ENCODE results near the gene ABI1.

Gene ABI1

DNA sequence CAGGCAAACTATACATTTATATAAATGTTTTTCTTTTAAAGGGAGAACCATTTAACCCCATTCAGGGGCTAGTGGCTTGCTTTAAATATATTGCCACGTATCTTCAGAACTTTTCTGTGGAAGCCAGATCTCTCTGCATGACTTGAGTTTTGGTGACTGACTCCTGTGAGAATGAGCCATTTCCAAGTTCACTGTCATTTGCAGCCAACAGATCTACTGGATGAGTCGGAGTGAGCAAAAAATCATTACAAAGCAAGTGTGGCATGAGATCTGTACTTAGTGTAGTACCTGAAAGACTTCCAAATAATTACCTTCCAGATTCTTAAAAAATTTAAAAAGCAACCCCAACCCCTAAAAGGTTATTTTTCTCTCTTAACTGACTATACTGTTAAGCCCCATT, 117.7 kb downstream of the ABI1 start:
- Mint-ChIP-seq H3K9me3 (no peaks in the 10 kb centered on the region), H3K27me3 (no peaks in the 10 kb centered on the region), H3K4me3 (no peak overlapping the region), H3K36me3 (ENCODE audit: low read depth) (peaks cover 91% of the 10 kb centered on the region), H3K4me1 (ENCODE audit: low read depth) (peaks cover 44% of the 10 kb centered on the region), H3K27ac (peak overlapping the region; percentile 73)
- intact Hi-C loops (cut with micrococcal nuclease): no loop called here

GRCh38 chr10:26741368-26741767, 119.4 kb downstream of the ABI1 start:
- Mint-ChIP-seq H3K27ac (no peak overlapping the region), H3K9me3 (no peaks in the 10 kb centered on the region), H3K36me3 (ENCODE audit: low read depth) (peaks cover 85% of the 10 kb centered on the region), H3K4me3 (no peak overlapping the region), H3K27me3 (no peaks in the 10 kb centered on the region), H3K4me1 (ENCODE audit: low read depth) (peaks cover 49% of the 10 kb centered on the region)
- intact Hi-C loops (cut with micrococcal nuclease): no loop called here

GRCh38 chr10:26739071-26739631, 121.6 kb downstream of the ABI1 start:
- Mint-ChIP-seq H3K4me1 (ENCODE audit: low read depth) (peaks cover 56% of the 10 kb centered on the region), H3K27ac (peak overlapping the region; percentile 89), H3K9me3 (no peaks in the 10 kb centered on the region), H3K36me3 (ENCODE audit: low read depth) (peaks cover 87% of the 10 kb centered on the region), H3K4me3 (no peak overlapping the region), H3K27me3 (no peaks in the 10 kb centered on the region)
- intact Hi-C loops (cut with micrococcal nuclease): loop anchor here (5.0 kb wide), 1 partner anchor 43 kb away; no protein-coding TSS in a partner anchor

DNA sequence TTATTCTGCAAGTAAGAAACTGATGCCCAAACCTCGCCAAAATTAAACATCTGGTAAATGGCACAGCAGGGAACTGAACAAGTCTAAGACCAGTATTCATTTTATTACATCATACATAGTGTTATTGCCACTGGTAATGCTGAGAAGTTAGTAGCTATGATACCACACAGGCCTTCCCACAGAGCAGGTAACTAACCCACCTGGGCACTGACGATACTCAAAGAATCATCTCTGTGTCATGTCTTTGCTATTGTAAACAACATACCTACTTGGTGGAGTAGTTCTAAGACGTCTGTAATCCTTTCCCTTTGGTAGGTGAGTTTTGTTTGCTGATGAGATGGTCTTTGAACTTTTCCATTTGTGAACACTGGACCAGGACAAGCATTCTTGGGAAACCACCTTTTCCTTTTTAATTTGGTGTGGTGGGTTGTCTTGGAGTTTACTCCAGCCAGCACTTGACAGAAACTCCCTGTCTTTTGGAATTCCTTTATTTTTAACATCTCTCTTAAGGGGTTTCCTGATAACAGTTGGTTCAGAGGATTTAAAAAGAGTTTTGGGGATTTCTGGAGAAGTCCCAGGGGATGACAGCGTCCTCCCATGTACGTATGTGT, 122.4 kb downstream of the ABI1 start:
- Mint-ChIP-seq H3K27ac (peak overlapping the region; percentile 89), H3K4me3 (no peak overlapping the region), H3K36me3 (ENCODE audit: low read depth) (peaks cover 87% of the 10 kb centered on the region), H3K4me1 (ENCODE audit: low read depth) (peaks cover 49% of the 10 kb centered on the region), H3K27me3 (no peaks in the 10 kb centered on the region), H3K9me3 (no peaks in the 10 kb centered on the region)
- intact Hi-C loops (cut with micrococcal nuclease): loop anchor here (5.0 kb wide), 1 partner anchor 44 kb away; no protein-coding TSS in a partner anchor

DNA sequence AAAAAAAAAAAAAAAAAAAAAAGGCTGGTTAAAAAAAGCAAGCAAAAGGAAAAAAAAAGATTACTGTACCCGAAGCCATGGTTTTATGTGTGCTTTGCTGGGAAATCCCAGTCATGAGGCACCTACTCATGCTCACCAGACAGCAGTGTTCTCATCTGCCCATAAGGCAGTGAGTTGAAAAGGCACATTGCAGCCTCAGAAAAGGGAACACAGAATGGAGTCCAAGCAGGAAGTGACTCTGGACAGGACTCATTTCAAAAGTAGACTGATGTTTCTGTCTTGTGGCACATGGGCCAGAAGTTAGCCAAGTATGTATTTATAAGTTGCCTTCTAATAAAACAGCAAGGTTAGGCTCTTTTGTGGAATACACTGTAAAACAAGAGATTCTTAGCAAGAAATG, 123.0 kb downstream of the ABI1 start:
- intact Hi-C loops (cut with micrococcal nuclease): loop anchor here (1.0 to 5.0 kb wide), 2 partner anchors 45 to 123 kb away; partner anchors contain the start of gene ABI1
- Mint-ChIP-seq H3K27me3 (no peaks in the 10 kb centered on the region), H3K4me1 (ENCODE audit: low read depth) (peaks cover 42% of the 10 kb centered on the region), H3K27ac (peak overlapping the region; percentile 89), H3K9me3 (no peaks in the 10 kb centered on the region), H3K36me3 (ENCODE audit: low read depth) (peaks cover 87% of the 10 kb centered on the region), H3K4me3 (no peak overlapping the region)

DNA sequence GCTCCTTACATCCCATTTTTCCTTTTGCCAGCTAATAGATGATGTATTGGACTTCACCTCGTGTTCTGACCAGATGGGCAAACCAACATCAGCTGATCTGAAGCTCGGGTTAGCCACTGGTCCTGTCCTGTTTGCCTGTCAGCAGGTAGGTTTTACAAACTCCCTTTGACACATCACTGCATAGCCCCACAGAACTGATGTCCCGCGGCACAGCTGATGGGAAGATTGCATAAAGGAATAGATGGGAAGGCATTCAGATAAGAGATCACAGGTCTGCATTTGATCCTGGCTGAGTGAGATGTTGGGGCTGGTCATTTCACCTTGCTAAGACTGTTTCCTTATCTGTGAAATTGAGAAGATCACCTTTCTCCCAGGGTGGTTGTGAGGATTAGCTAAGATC, 125.3 kb downstream of the ABI1 start:
- Mint-ChIP-seq H3K36me3 (ENCODE audit: low read depth) (peaks cover 85% of the 10 kb centered on the region), H3K4me1 (ENCODE audit: low read depth) (peaks cover 34% of the 10 kb centered on the region), H3K4me3 (no peak overlapping the region), H3K9me3 (no peaks in the 10 kb centered on the region), H3K27ac (peak overlapping the region; percentile 89), H3K27me3 (no peaks in the 10 kb centered on the region)
- intact Hi-C loops (cut with micrococcal nuclease): loop anchor here (5.0 kb wide), 1 partner anchor 47 kb away; no protein-coding TSS in a partner anchor

DNA sequence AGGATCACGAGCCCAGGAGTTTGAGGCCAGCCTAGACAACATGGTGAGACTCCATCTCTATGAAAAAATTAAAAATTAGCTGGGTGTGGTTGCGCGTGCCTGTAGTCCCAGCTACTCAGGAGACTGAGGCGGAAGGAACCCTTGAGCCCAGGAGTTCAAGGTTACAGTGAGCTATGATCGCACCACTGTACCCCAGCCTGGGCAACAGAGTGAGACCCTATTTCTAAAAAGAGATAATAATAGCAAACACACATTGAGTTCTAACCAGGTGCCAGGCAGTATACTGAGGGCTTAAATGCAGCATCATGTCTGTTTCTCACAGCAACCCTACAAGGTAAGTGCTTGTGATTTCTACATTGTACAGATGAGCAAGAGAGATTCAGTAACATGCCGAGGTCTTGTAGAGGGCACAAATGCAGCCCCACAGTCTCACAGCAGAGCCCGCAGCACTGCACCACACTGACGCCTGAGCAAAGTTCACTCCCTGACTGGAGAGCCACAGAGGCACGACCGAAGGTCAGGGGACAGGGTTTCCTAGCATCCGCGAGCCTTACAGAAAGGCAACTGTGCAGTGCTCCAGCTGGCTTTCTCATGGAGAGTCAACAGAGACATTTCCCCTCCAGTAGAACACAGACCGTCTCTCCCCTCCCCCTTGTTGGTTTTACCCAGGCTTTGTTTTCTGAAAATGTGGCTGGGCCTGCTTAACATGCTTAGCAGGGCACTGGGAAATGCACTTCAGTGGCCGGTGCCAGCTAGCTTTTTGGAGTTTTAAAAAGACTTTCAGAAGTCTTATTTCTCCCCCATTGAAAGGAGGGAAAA, 126.8 kb downstream of the ABI1 start:
- Mint-ChIP-seq H3K27me3 (no peaks in the 10 kb centered on the region), H3K27ac (peak overlapping the region; percentile 89), H3K4me1 (ENCODE audit: low read depth) (peaks cover 35% of the 10 kb centered on the region), H3K36me3 (ENCODE audit: low read depth) (peaks cover 86% of the 10 kb centered on the region), H3K4me3 (no peak overlapping the region), H3K9me3 (no peaks in the 10 kb centered on the region)
- intact Hi-C loops (cut with micrococcal nuclease): no loop called here

DNA sequence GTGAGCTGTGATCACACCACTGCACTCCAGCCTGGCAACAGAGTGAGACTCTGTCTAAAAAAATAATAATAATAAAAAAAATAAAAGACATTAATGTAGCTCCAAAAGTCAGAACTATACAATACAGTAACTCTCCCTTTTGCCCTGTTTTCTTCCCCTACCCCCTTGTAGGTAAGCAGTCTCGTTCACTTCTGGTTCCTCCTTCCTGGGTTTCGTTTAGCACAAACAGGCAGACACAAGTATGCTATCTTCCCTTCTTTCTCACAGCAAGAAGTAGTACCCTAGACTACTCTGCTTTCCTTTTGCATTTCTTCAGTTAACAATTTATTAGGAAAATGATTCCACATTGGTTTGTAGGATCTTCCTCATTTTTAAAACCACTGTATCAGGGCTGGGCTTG, 130.2 kb downstream of the ABI1 start:
- peaks cover 91% of the 10 kb centered on the region for H3K36me3 Mint-ChIP-seq (ENCODE audit: low read depth)
- H3K4me3 Mint-ChIP-seq: no peak overlapping the region
- no peaks in the 10 kb centered on the region for H3K27me3 Mint-ChIP-seq
- intact Hi-C loops (cut with micrococcal nuclease): no loop called here
- no peaks in the 10 kb centered on the region for H3K9me3 Mint-ChIP-seq
- H3K4me1 Mint-ChIP-seq (ENCODE audit: low read depth): peaks cover 21% of the 10 kb centered on the region
- H3K27ac Mint-ChIP-seq: peak overlapping the region; percentile 64

DNA sequence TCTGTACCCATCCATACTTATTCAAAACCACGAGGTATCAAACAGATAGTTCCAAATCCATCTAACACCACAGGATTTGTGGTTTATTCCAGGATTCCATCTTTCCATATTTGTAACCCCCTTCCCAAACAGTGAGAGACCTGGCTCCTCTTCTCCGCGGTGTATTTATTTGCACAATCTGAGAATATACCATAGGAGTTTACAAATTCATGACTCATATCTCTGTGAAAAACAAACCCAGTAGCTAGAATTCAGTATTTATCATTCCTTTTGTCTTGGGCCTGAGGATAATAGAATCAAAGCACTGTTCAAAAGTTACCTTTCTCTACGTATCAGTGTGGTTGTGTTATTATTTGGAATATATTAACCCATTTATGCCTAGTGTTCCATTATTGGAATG, 131.4 kb downstream of the ABI1 start:
- Mint-ChIP-seq H3K27ac (no peak overlapping the region), H3K4me3 (no peak overlapping the region), H3K36me3 (ENCODE audit: low read depth) (peaks cover 90% of the 10 kb centered on the region), H3K27me3 (no peaks in the 10 kb centered on the region), H3K9me3 (no peaks in the 10 kb centered on the region), H3K4me1 (ENCODE audit: low read depth) (peaks cover 17% of the 10 kb centered on the region)
- intact Hi-C loops (cut with micrococcal nuclease): loop anchor here (5.0 kb wide), 1 partner anchor 392 kb away; no protein-coding TSS in a partner anchor

- Mint-ChIP-seq H3K9me3 (no peaks in the 10 kb centered on the region), H3K4me1 (ENCODE audit: low read depth) (peaks cover 17% of the 10 kb centered on the region), H3K4me3 (no peak overlapping the region), H3K27me3 (no peaks in the 10 kb centered on the region), H3K36me3 (ENCODE audit: low read depth) (peaks cover 90% of the 10 kb centered on the region), H3K27ac (no peak overlapping the region)
- intact Hi-C loops (cut with micrococcal nuclease): loop anchor here (5.0 kb wide), 1 partner anchor 392 kb away; no protein-coding TSS in a partner anchor
Measured at GRCh38 chr10:26728957-26729356, 131.8 kb downstream of the ABI1 start.

GRCh38 chr10:26727005-26727404, 133.8 kb downstream of the ABI1 start:
- no peak overlapping the region for H3K4me3 Mint-ChIP-seq
- H3K4me1 Mint-ChIP-seq (ENCODE audit: low read depth): peaks cover 17% of the 10 kb centered on the region
- no peaks in the 10 kb centered on the region for H3K9me3 Mint-ChIP-seq
- intact Hi-C loops (cut with micrococcal nuclease): loop anchor here (5.0 kb wide), 1 partner anchor 390 kb away; no protein-coding TSS in a partner anchor
- no peaks in the 10 kb centered on the region for H3K27me3 Mint-ChIP-seq
- no peak overlapping the region for H3K27ac Mint-ChIP-seq
- peaks cover 86% of the 10 kb centered on the region for H3K36me3 Mint-ChIP-seq (ENCODE audit: low read depth)

DNA sequence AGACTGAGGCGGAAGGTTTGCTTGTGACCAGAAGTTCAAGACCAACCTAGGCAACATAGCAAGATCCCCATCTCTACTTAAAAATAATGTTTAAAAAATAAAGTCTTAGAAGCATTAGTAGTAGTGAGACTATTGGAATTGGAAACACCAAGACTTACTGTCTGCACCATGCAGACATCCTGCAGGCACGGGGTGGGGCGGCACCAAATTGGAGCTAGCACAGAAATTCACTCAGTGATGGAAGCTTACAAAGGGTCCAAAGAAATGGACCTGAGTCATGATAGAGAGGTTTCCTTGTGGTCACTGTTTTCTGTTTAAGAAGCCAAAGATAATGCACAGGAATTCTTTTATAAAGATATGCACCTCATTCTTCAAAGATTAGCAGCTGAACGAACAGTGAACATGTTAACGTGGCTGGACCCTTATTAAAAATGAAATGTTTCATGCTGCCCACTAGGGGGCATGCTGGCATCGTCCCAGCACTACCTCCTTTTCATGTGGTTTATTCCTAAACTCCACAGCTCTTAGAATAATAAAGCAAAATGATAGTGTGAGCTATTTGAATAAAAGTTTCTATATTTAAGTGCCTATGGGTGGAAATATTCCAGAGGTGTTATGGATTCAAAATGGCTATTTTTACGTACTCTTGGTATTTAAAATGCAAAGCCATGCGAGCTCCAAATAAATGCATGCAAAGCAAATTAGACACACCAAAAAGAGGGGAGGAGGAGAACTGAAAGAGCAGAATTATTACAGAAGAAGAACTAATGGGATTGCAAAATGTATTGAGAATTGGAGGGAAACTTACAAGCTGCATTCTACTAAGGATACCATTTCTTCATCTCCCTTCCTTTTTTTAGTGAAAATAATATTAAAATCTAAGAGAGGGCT, 134.7 kb downstream of the ABI1 start:
- intact Hi-C loops (cut with micrococcal nuclease): loop anchor here (1.0 to 5.0 kb wide), 2 partner anchors 156 to 389 kb away; no protein-coding TSS in a partner anchor
- Mint-ChIP-seq H3K9me3 (no peaks in the 10 kb centered on the region), H3K4me1 (ENCODE audit: low read depth) (peaks cover 17% of the 10 kb centered on the region), H3K4me3 (no peak overlapping the region), H3K27me3 (no peaks in the 10 kb centered on the region), H3K27ac (peak overlapping the region; percentile 34), H3K36me3 (ENCODE audit: low read depth) (peaks cover 86% of the 10 kb centered on the region)

DNA sequence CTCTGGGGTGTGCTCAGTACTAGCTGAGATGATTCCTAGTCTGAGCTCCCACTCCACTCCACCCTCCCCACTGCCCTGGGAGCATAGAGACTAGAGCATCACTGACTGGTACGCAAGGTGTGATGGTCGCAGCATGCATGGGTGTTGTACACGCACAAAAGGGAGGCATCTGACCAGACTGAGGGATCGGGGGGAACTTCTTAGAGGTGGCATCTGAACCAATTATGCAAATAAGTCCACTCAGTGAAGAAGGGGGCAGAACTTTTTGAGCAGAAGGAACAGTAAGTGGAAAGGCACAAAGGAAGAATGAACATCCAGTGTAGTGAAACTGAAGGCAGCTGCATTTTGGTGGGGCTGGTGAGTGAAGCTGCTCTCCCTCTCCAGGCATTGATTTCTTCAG, 137.7 kb downstream of the ABI1 start:
- Mint-ChIP-seq H3K27ac (no peak overlapping the region), H3K9me3 (no peaks in the 10 kb centered on the region), H3K4me1 (ENCODE audit: low read depth) (peaks cover 5% of the 10 kb centered on the region), H3K4me3 (no peak overlapping the region), H3K36me3 (ENCODE audit: low read depth) (peaks cover 91% of the 10 kb centered on the region), H3K27me3 (no peaks in the 10 kb centered on the region)
- intact Hi-C loops (cut with micrococcal nuclease): no loop called here
